SK-N-SH treated with all-trans-retinoic acid at 6 μM for 48 hours (cell line): ENCODE measurements around the gene UVRAG.

Experiments
- BACH2 ChIP-seq: fragments of 250-450 bp; sonication (Bioruptor Pico); IDR thresholded peaks from 2 replicates; pipeline ENCODE4 v1.9.0; 2021; ENCODE audit warnings: mild to moderate bottlenecking, borderline replicate concordance
- CSDC2 ChIP-seq: fragments of 250-450 bp; sonication (Bioruptor Pico); IDR thresholded peaks from 2 replicates; pipeline ENCODE4 v1.5.0; 2020; ENCODE audit warnings: mild to moderate bottlenecking, moderate library complexity
- ESRRG ChIP-seq: fragments of 250-450 bp; sonication (Bioruptor Pico); IDR thresholded peaks from 2 replicates; pipeline ENCODE4 v1.6.1; 2021; ENCODE audit warnings: mild to moderate bottlenecking
- ISL1 ChIP-seq: fragments of 250-450 bp; sonication (Bioruptor Pico); IDR thresholded peaks from 2 replicates; pipeline ENCODE4 v2.1.2; 2022; ENCODE audit warnings: mild to moderate bottlenecking, moderate library complexity
- OSR1 ChIP-seq: fragments of 250-450 bp; sonication (Bioruptor Pico); IDR thresholded peaks from 2 replicates; pipeline ENCODE4 v1.8.0; 2022; ENCODE audit warnings: moderate library complexity, mild to moderate bottlenecking, inconsistent platforms
- PPARA ChIP-seq: fragments of 250-450 bp; sonication (Bioruptor Pico); IDR thresholded peaks from 2 replicates; pipeline ENCODE4 v1.5.0; 2020; ENCODE audit warnings: mild to moderate bottlenecking, borderline replicate concordance
- SNAI2 ChIP-seq: fragments of 250-450 bp; sonication (Bioruptor Pico); IDR thresholded peaks from 2 replicates; pipeline ENCODE4 v1.5.0; 2020; ENCODE audit warnings: mild to moderate bottlenecking, moderate library complexity
- ZFP3 ChIP-seq: fragments of 250-450 bp; sonication (Bioruptor Pico); IDR thresholded peaks from 2 replicates; pipeline ENCODE4 v1.5.0; 2020; ENCODE audit warnings: mild to moderate bottlenecking, moderate library complexity
- ZFP30 ChIP-seq: fragments of 450-650 bp; formaldehyde crosslinking; IDR thresholded peaks from 2 replicates; pipeline ENCODE4 v1.5.0; 2022; ENCODE audit warnings: mild to moderate bottlenecking, moderate library complexity
- ZNF565 ChIP-seq: fragments of 450-650 bp; formaldehyde crosslinking; conservative IDR thresholded peaks from 2 replicates; pipeline ENCODE4 v1.5.0; 2020; ENCODE audit warnings: low read depth, mild to moderate bottlenecking, moderate library complexity
- ZNF8 ChIP-seq: fragments of 450-650 bp; formaldehyde crosslinking; IDR thresholded peaks from 2 replicates; pipeline ENCODE4 v1.5.0; 2020; ENCODE audit warnings: mild to moderate bottlenecking, moderate library complexity
- TF ChIP-seq, protein P1 (sequence below): fragments of 250-450 bp; sonication (Bioruptor Pico); IDR thresholded peaks from 2 replicates; pipeline ENCODE4 v1.8.0; 2021; ENCODE audit warnings: low read depth, mild to moderate bottlenecking, moderate library complexity, borderline replicate concordance
- TF ChIP-seq, protein P2 (sequence below): fragments of 250-450 bp; sonication (Bioruptor Pico); IDR thresholded peaks from 2 replicates; pipeline ENCODE4 v1.8.0; 2020; ENCODE audit warnings: mild to moderate bottlenecking, moderate library complexity, borderline replicate concordance

DNA sequence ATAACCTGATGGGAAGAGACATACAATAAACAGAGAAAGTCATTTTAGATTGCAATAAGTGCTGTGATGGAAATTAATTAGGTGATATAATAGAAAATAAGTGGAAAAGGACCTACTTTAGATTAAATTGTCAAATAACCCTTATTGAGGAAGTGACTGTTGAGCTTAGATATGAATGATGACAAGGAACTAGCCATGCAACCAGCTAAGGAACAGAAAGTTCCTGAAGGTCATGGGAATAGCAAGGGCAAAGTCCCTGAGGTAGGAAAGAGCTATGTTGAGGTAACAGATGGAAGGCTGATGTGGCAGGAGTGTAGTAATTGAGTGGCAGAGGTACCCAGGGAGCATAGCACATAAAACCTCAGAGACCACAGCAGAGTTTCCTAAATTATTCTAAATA, 256.1 kb downstream of the UVRAG start:
- TF ChIP-seq OSR1 = no peak
- TF ChIP-seq PPARA = no peak
- TF ChIP-seq, protein P1, sequence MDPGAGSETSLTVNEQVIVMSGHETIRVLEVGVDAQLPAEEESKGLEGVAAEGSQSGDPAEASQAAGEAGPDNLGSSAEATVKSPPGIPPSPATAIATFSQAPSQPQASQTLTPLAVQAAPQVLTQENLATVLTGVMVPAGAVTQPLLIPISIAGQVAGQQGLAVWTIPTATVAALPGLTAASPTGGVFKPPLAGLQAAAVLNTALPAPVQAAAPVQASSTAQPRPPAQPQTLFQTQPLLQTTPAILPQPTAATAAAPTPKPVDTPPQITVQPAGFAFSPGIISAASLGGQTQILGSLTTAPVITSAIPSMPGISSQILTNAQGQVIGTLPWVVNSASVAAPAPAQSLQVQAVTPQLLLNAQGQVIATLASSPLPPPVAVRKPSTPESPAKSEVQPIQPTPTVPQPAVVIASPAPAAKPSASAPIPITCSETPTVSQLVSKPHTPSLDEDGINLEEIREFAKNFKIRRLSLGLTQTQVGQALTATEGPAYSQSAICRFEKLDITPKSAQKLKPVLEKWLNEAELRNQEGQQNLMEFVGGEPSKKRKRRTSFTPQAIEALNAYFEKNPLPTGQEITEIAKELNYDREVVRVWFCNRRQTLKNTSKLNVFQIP (CRISPR knock-in tag) = no peak
- no peak for TF ChIP-seq ZFP30 (CRISPR knock-in tag)
- no peak for TF ChIP-seq ZNF565
- TF ChIP-seq BACH2 = no peak
- TF ChIP-seq, protein P2, sequence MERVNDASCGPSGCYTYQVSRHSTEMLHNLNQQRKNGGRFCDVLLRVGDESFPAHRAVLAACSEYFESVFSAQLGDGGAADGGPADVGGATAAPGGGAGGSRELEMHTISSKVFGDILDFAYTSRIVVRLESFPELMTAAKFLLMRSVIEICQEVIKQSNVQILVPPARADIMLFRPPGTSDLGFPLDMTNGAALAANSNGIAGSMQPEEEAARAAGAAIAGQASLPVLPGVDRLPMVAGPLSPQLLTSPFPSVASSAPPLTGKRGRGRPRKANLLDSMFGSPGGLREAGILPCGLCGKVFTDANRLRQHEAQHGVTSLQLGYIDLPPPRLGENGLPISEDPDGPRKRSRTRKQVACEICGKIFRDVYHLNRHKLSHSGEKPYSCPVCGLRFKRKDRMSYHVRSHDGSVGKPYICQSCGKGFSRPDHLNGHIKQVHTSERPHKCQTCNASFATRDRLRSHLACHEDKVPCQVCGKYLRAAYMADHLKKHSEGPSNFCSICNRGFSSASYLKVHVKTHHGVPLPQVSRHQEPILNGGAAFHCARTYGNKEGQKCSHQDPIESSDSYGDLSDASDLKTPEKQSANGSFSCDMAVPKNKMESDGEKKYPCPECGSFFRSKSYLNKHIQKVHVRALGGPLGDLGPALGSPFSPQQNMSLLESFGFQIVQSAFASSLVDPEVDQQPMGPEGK (CRISPR knock-in tag) = no peak
- no peak for TF ChIP-seq ZFP3 (CRISPR knock-in tag)
- no peak for TF ChIP-seq ISL1 (CRISPR knock-in tag)
- no peak for TF ChIP-seq SNAI2 (CRISPR knock-in tag)
- no peak for TF ChIP-seq CSDC2 (CRISPR knock-in tag)
- no peak for TF ChIP-seq ZNF8 (CRISPR knock-in tag)
- no peak for TF ChIP-seq ESRRG (CRISPR knock-in tag)
